ENCODE data around the gene MGMT.

MGMT gene

GRCh38 chr10:129498680-129499079, 31.6 kb downstream of the MGMT start:
- H3K9me3 ChIP-seq (ENCODE audit: low read length) = peaks cover 8% of the 10 kb centered on the region; the same call in 1 of the 2 replicates
- no peak overlapping the region for H3K4me3 ChIP-seq (ENCODE audit: low read depth, low read length, poor library complexity, severe bottlenecking)
- H3K9ac ChIP-seq (ENCODE audit: low read length) = no peak overlapping the region
- H3K27me3 ChIP-seq (ENCODE audit: insufficient read depth, low read length) = no peaks in the 10 kb centered on the region
- peaks cover 33% of the 10 kb centered on the region for H3K4me1 ChIP-seq (ENCODE audit: insufficient read depth, low read length, severe bottlenecking)
- H3K79me2 ChIP-seq (ENCODE audit: insufficient read depth, low read length) = peaks cover 29% of the 10 kb centered on the region
- H3K27ac ChIP-seq (ENCODE audit: low read depth, low read length, poor library complexity, severe bottlenecking) = no peak overlapping the region
- H2AFZ ChIP-seq (ENCODE audit: low read length) = no peak overlapping the region
- TF ChIP-seq EZH2 (IDR thresholded peaks at IDR 0.05; ENCODE audit: borderline replicate concordance, low read length) (no peak), CTCF (IDR thresholded peaks at IDR 0.05; ENCODE audit: low read length) (peak; percentile 53)
- no peaks in the 10 kb centered on the region for H3K9me2 ChIP-seq (ENCODE audit: low read depth, low read length)
- H4K20me1 ChIP-seq (ENCODE audit: insufficient read depth, low read length) = no peaks in the 10 kb centered on the region
- H3K4me2 ChIP-seq (ENCODE audit: low read length) = no peak overlapping the region
- H3F3A ChIP-seq (ENCODE audit: insufficient read depth, low read length) = no peaks in the 10 kb centered on the region
- H3K36me3 ChIP-seq (ENCODE audit: insufficient read depth, low read length) = peaks cover 41% of the 10 kb centered on the region

- peak overlapping the region; percentile 47; the same call in 1 of the 2 replicates for H3K4me2 ChIP-seq (ENCODE audit: low read length)
- TF ChIP-seq CTCF (IDR thresholded peaks at IDR 0.05; ENCODE audit: low read length) (no peak), EZH2 (IDR thresholded peaks at IDR 0.05; ENCODE audit: borderline replicate concordance, low read length) (no peak)
- no peaks in the 10 kb centered on the region for H3F3A ChIP-seq (ENCODE audit: insufficient read depth, low read length)
- H3K9me2 ChIP-seq (ENCODE audit: low read depth, low read length) = no peaks in the 10 kb centered on the region
- H3K79me2 ChIP-seq (ENCODE audit: insufficient read depth, low read length) = peaks cover 30% of the 10 kb centered on the region
- H4K20me1 ChIP-seq (ENCODE audit: insufficient read depth, low read length) = no peaks in the 10 kb centered on the region
- peaks cover 8% of the 10 kb centered on the region; the same call in 1 of the 2 replicates for H3K9me3 ChIP-seq (ENCODE audit: low read length)
- H3K27ac ChIP-seq (ENCODE audit: low read depth, low read length, poor library complexity, severe bottlenecking) = peak overlapping the region; percentile 81
- H3K9ac ChIP-seq (ENCODE audit: low read length) = no peak overlapping the region; the same call in 1 of the 2 replicates
- H3K4me3 ChIP-seq (ENCODE audit: low read depth, low read length, poor library complexity, severe bottlenecking) = no peak overlapping the region
- no peaks in the 10 kb centered on the region for H3K27me3 ChIP-seq (ENCODE audit: insufficient read depth, low read length)
- H3K4me1 ChIP-seq (ENCODE audit: insufficient read depth, low read length, severe bottlenecking) = peaks cover 45% of the 10 kb centered on the region
- H2AFZ ChIP-seq (ENCODE audit: low read length) = no peak overlapping the region
- peaks cover 30% of the 10 kb centered on the region for H3K36me3 ChIP-seq (ENCODE audit: insufficient read depth, low read length)
Measured at GRCh38 chr10:129500617-129501339, 33.7 kb downstream of the MGMT start.

- Histone ChIP-seq H3K4me1 (ENCODE audit: insufficient read depth, low read length, severe bottlenecking) (peaks cover 46% of the 10 kb centered on the region), H4K20me1 (ENCODE audit: insufficient read depth, low read length) (no peaks in the 10 kb centered on the region), H3K27me3 (ENCODE audit: insufficient read depth, low read length) (no peaks in the 10 kb centered on the region), H2AFZ (ENCODE audit: low read length) (no peak overlapping the region), H3K79me2 (ENCODE audit: insufficient read depth, low read length) (peaks cover 39% of the 10 kb centered on the region), H3K4me3 (ENCODE audit: low read depth, low read length, poor library complexity, severe bottlenecking) (peak overlapping the region; percentile 26), H3F3A (ENCODE audit: insufficient read depth, low read length) (no peaks in the 10 kb centered on the region), H3K36me3 (ENCODE audit: insufficient read depth, low read length) (peaks cover 27% of the 10 kb centered on the region), H3K9ac (ENCODE audit: low read length) (peak overlapping the region; percentile 36; the same call in 1 of the 2 replicates), H3K9me2 (ENCODE audit: low read depth, low read length) (no peaks in the 10 kb centered on the region), H3K27ac (ENCODE audit: low read depth, low read length, poor library complexity, severe bottlenecking) (peak overlapping the region; percentile 81), H3K4me2 (ENCODE audit: low read length) (peak overlapping the region; percentile 47), H3K9me3 (ENCODE audit: low read length) (peaks cover 8% of the 10 kb centered on the region; the same call in 1 of the 2 replicates)
- TF ChIP-seq EZH2 (IDR thresholded peaks at IDR 0.05; ENCODE audit: borderline replicate concordance, low read length) = no peak
- TF ChIP-seq CTCF (IDR thresholded peaks at IDR 0.05; ENCODE audit: low read length) = no peak
Measured at GRCh38 chr10:129501652-129502436, 34.8 kb downstream of the MGMT start.

Data from OCI-LY1 (cell line).